ENCODE data around the gene TNXB. TPM values are rescaled to one million over a fixed set of nuclear protein-coding genes. Genes with fewer than 3 reads are reported as not detected.
A peak's percentile ranks its signal among the peaks of the same experiment; 100 is the strongest.
"Not testable (repeated sequence)": the region's sequence is repeated elsewhere in the genome, so short reads cannot be mapped to it uniquely, and the experiment has no call there.

TNXB gene
- total RNA-seq, 2 donors from 2014 or later: 10.1 to 30.4 TPM

DNA sequence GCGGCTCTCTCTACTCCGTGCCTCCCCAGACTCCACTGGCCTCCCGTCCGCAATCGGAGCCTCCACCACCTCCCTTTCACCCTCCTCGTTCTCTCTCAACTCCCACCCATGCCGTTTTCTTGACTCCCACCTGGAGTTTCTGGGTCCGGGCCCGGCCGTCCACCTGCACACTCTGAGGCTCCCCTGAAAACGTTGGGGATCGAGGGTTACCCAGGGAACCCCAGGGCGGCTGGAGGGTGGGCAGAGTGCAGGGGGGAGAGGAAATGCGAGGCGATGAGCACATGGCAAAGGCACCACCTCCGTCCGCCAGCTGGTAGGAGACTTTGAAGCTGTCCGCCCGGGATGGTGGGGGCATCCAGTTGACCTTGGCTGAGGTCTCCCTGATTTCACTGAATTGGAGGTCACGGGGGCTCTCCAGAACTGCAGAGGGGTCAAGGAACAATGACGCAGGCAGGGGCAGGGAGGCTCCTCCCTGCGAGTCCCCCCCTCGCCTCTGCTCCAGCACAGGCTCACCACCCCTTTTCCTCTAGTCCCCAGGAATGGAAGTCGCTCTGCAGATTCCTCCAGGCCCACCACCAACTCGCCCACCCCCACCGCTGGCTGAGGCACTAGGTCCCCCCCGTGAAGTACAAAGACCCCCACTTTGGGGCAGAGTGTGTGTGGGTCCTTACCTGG, 98.1 kb downstream of the TNXB start:
- H3K27ac Mint-ChIP-seq: not testable (repeated sequence)

DNA sequence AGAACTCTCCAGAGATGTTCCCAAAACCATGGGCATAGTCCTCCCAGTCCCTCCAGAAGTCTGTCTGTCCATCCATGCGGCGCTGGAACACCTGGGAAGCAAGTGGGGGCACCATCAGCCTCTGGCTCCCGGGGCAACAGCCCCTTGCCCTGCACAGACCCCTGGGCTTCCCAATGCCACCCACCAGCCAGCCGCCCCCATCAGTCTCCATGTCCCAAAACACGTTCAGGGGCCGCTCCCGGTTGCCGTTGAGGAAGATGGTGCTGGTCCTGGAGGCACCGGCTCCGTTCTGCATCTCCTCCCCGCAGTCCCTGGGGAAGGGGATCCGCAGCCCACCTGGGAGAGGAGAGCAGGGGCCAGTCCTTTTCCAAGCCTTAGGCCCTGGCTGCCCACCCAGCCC, 99.6 kb downstream of the TNXB start:
- H3K36me3 Mint-ChIP-seq, H3K9me3 Mint-ChIP-seq: not testable (repeated sequence)

More for the DNA sequence above, 98.1 kb downstream of the TNXB start:
- DNase-seq (ENCODE audit: low spot score in 2 of 2): peak; percentile 2 to 30
- not testable (repeated sequence) for ATAC-seq, H3K36me3 Mint-ChIP-seq, H3K9me3 Mint-ChIP-seq

DNA sequence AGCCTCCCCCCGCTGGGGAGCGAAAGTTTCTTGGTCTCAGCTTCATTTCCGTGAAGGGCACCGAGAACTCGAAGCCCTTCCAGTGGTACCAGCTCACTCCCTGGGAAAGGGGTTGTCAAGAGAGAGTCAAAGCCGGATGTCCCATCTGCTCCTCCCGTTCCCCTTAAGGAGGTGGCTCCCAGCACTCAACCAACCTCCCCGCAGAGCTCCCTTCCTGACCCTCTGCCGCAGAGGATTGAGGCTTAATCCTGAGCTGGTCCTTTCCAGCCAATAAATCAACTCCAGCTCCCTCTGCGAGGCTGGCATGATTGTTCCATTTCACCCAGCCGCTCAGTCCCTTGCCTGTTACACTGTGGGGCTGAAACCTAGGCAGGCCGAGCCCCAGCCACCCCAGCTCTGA, 100.5 kb downstream of the TNXB start:
- not testable (repeated sequence) for ATAC-seq

More for the DNA sequence above, 99.6 kb downstream of the TNXB start:
- peak in 1 of 2 donors; percentile 42 for DNase-seq (ENCODE audit: low spot score in 2 of 2)
- H3K27ac Mint-ChIP-seq, ATAC-seq: not testable (repeated sequence)

GRCh38 chr6:32008037-32008436, 101.1 kb downstream of the TNXB start:
- ATAC-seq; DNase-seq (ENCODE audit: low spot score in 2 of 2); H3K36me3 Mint-ChIP-seq; H3K9me3 Mint-ChIP-seq; H3K27ac Mint-ChIP-seq: not testable (repeated sequence)

More for the DNA sequence above, 100.5 kb downstream of the TNXB start:
- not testable (repeated sequence) for H3K27ac Mint-ChIP-seq, H3K36me3 Mint-ChIP-seq, H3K9me3 Mint-ChIP-seq
- peak; percentile 1 to 35 for DNase-seq (ENCODE audit: low spot score in 2 of 2)

GRCh38 chr6:32007086-32007485, 102.1 kb downstream of the TNXB start:
- DNase-seq (ENCODE audit: low spot score in 2 of 2): peak; percentile 1 to 47
- H3K9me3 Mint-ChIP-seq, H3K36me3 Mint-ChIP-seq, ATAC-seq, H3K27ac Mint-ChIP-seq: not testable (repeated sequence)

DNA sequence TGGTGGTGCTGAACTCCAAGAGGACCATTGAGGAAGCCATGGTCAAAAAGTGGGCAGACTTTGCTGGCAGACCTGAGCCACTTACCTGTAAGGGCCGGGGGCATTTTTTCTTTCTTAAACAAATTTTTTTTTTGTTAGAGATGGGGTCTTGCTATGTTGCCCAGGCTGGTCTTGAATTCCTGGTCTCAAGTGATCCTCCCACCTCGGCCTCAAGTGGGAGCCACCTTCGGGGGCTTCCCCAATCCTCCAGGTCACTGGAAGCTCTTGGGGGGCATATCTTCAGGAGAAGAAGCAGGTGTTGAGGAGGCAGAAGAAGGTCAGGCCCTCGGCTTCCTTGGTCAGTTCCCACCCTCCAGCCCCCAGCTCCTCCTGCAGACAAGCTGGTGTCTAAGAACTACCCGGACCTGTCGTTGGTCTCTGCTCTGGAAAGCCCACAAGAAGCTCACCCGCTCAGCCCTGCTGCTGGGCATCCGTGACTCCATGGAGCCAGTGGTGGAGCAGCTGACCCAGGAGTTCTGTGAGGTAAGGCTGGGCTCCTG, 103.1 kb downstream of the TNXB start:
- ATAC-seq, H3K9me3 Mint-ChIP-seq, H3K27ac Mint-ChIP-seq, H3K36me3 Mint-ChIP-seq: not testable (repeated sequence)
- DNase-seq (ENCODE audit: low spot score in 2 of 2): peak; percentile 1 to 45

DNA sequence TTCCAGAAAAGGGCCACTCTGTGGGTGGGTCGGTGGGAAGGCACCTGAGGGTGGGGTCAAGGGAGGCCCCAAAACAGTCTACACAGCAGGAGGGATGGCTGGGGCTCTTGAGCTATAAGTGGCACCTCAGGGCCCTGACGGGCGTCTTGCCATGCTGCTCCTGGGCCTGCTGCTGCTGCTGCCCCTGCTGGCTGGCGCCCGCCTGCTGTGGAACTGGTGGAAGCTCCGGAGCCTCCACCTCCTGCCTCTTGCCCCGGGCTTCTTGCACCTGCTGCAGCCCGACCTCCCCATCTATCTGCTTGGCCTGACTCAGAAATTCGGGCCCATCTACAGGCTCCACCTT, 103.6 kb downstream of the TNXB start:
- H3K9me3 Mint-ChIP-seq, H3K36me3 Mint-ChIP-seq, ATAC-seq, H3K27ac Mint-ChIP-seq: not testable (repeated sequence)
- peak in 1 of 2 donors; percentile 2 for DNase-seq (ENCODE audit: low spot score in 2 of 2)

DNA sequence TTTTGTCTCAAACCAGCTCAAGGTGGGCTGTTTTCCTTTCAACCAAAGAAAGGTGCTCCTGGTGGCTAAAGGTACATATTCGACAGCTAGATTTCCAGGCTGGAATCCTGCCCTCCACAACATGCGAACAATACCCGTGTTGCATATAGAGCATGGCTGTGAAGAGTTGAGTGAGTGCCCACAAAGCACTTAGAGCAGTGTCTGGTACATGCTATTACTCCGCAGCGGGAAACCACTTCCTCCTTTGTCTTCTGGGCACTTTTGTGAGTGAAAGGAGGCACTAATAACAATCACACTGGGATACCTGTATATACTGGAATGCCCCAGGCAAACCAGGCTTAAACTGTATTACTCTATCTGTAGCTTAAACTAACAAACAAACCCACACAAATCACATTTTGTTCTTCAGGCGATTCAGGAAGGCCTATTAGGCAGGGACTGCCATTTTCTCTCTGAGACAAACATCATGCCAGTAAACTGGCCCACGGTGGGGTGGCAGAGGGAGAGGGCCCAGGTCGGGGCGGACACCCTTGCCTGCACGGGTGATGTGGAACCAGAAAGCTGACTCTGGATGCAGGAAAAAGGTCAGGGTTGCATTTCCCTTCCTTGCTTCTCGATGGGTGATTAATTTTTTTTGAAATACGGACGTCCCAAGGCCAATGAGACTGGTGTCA, 104.1 kb downstream of the TNXB start:
- not testable (repeated sequence) for H3K36me3 Mint-ChIP-seq, H3K27ac Mint-ChIP-seq, H3K9me3 Mint-ChIP-seq
- peak; percentile 1 to 48 for DNase-seq (ENCODE audit: low spot score in 2 of 2)
- peak; percentile 58 to 67 for ATAC-seq

DNA sequence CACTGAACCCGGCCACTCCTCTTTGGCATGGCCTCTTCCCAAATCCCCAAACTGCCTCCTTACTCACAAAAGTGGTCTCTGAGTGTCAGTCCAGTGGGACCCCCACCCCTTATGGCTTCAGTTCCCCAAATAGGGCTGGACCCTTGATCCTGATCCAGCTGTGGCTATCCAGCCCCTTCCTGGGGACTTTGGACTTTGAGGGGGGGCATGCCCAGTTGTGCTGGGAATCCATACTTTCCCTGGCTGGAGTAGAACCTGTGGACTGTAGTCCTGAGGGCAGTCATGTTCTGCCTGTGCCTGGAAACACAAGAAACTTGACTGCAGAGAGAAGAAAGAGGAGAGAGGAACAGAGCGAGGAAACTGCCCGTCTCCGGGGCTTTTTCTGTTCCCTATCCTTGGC, 104.7 kb downstream of the TNXB start:
- peak overlapping the region in 1 of 2 donors; percentile 60 for H3K27ac Mint-ChIP-seq
- not testable (repeated sequence) for H3K36me3 Mint-ChIP-seq, ATAC-seq, H3K9me3 Mint-ChIP-seq
- DNase-seq (ENCODE audit: low spot score in 2 of 2): peak in 1 of 2 donors; percentile 1

DNA sequence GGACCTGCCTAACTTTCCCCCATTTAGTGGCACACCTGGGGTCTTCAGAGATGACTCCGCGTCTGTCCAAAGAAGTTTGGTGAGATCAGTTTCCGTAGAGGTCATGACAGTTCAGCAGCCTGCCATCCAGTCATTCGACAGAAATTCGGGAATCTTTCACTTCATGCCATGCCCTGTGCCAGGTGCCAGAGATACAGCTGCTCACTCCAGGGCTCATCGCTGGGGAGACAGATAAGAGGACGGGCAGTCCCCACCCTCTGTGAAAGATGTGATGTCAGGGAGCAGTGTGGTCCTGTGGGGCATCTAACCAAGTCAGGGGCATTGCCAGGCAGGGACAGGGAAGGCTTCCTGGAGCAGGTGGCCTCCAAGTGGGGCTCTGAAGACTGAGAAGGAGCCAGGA, 105.8 kb downstream of the TNXB start:
- H3K36me3 Mint-ChIP-seq; DNase-seq (ENCODE audit: low spot score in 2 of 2); H3K9me3 Mint-ChIP-seq; ATAC-seq; H3K27ac Mint-ChIP-seq: not testable (repeated sequence)

DNA sequence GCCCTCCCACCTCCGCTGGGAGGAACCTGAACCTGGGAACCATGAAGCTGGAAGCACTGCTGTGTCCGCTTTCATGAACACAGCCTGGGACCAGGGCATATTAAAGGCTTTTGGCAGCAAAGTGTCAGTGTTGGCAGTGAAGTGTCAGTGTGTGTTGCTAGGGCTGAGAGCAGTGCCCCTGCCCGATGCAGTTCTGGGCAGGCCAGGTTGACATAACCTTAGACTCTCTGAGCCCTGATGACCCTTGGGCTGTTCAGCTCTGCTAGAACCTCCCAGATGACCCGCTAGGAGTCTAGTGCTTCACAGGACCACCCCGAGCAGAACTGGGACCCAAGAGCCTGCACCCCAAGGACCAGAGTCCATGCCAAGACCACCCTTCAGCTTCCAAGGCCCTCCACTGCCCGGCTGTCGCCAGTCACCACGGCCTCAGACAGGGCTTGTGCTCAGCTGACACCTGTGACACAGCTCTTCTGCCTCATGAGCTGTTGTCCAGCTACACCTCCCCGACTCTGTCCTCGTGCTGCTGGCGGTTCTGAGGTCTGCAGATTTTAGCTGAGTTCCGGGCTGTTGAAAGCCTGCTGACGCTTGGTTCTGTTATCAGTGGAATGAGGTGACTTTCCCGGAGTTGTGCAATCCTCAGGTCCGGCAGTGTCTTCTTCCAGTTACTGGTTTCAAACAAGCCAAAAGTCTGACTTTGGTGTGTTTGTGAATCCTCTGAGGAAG, 106.4 kb downstream of the TNXB start:
- H3K36me3 Mint-ChIP-seq; DNase-seq (ENCODE audit: low spot score in 2 of 2); H3K27ac Mint-ChIP-seq; H3K9me3 Mint-ChIP-seq; ATAC-seq: not testable (repeated sequence)

- H3K36me3 Mint-ChIP-seq; H3K9me3 Mint-ChIP-seq; H3K27ac Mint-ChIP-seq; ATAC-seq; DNase-seq (ENCODE audit: low spot score in 2 of 2): not testable (repeated sequence)
Measured at GRCh38 chr6:31996385-31996784, 112.8 kb downstream of the TNXB start.

- H3K9me3 Mint-ChIP-seq; H3K36me3 Mint-ChIP-seq; DNase-seq (ENCODE audit: low spot score in 2 of 2); ATAC-seq; H3K27ac Mint-ChIP-seq: not testable (repeated sequence)
Measured at GRCh38 chr6:31994421-31994820, 114.7 kb downstream of the TNXB start.

Other genes with a start within 250 kb of the TNXB start
- gene NEU1, start 246.5 kb downstream of the TNXB start, total RNA-seq: 10 to 100 TPM; 18.6 to 48.8 TPM
- under 1 TPM in 1 of 2 donors, not detected in 1; 0.29 TPM for gene SLC44A4, start 230.3 kb downstream of the TNXB start, total RNA-seq
- 10 to 100 TPM; 40.1 to 58.5 TPM for gene EHMT2, start 211.6 kb downstream of the TNXB start, total RNA-seq
- 1 to 10 TPM; 1.3 to 2.4 TPM for gene ZBTB12, start 207.3 kb downstream of the TNXB start, total RNA-seq
- 1 to 10 TPM in 1 of 2 donors, under 1 TPM in 1; 0.53 to 5.2 TPM for gene C2, start 181.6 kb downstream of the TNXB start, total RNA-seq
- 1 to 10 TPM; 1.9 to 3.6 TPM for gene CFB, start 163.2 kb downstream of the TNXB start, total RNA-seq
- 10 to 100 TPM; 69.7 to 70.9 TPM for gene NELFE, start 150.4 kb downstream of the TNXB start, total RNA-seq
- 100 to 1,000 TPM in 1 of 2 donors, 10 to 100 TPM in 1; 91.8 to 115 TPM for gene SKIC2, start 150.2 kb downstream of the TNXB start, total RNA-seq
- 10 to 100 TPM; 16.2 to 18.5 TPM for gene DXO, start 137.2 kb downstream of the TNXB start, total RNA-seq
- gene C4A, start 127.3 kb downstream of the TNXB start, total RNA-seq: 1 to 10 TPM; 4.1 to 8.1 TPM
- 1 to 10 TPM; 3.9 to 5.2 TPM for gene C4B, start 94.5 kb downstream of the TNXB start, total RNA-seq
- under 1 TPM; 0.32 to 0.49 TPM for gene CYP21A2, start 70.9 kb downstream of the TNXB start, total RNA-seq
- gene ATF6B, start 18.9 kb upstream of the TNXB start, total RNA-seq: 100 to 1,000 TPM in 1 of 2 donors, 10 to 100 TPM in 1; 87.5 to 101 TPM
- 10 to 100 TPM in 1 of 2 donors, 1 to 10 TPM in 1; 9.3 to 15.8 TPM for gene FKBPL, start 20.9 kb upstream of the TNXB start, total RNA-seq
- under 1 TPM; 0.77 to 0.84 TPM for gene PRRT1, start 42.6 kb upstream of the TNXB start, total RNA-seq
- gene PPT2, start 44.8 kb upstream of the TNXB start, total RNA-seq: 10 to 100 TPM; 13.6 to 18.7 TPM
- 10 to 100 TPM; 13.4 to 14.5 TPM for gene EGFL8, start 55.3 kb upstream of the TNXB start, total RNA-seq
- gene AGPAT1, start 66.7 kb upstream of the TNXB start, total RNA-seq: 10 to 100 TPM; 33.2 to 35.0 TPM
- 10 to 100 TPM; 62.6 to 86.2 TPM for gene RNF5, start 69.1 kb upstream of the TNXB start, total RNA-seq
- 10 to 100 TPM; 21.6 to 26.3 TPM for gene AGER, start 74.9 kb upstream of the TNXB start, total RNA-seq
- 10 to 100 TPM; 65.4 to 88.7 TPM for gene PBX2, start 80.9 kb upstream of the TNXB start, total RNA-seq
- gene GPSM3, start 83.3 kb upstream of the TNXB start, total RNA-seq: 100 to 1,000 TPM in 1 of 2 donors, 10 to 100 TPM in 1; 84.9 to 151 TPM
- gene NOTCH4, start 114.7 kb upstream of the TNXB start, total RNA-seq: under 1 TPM; 0.64 to 0.70 TPM